ENCODE measurements around the gene KRT3.

KRT3 gene

GRCh38 chr12:52795694-52796428 lies at the start of gene KRT3:
KRT3 (minus strand) TSS chr12:52796117; CDS start chr12:52796042, 75 bp downstream.
- no peak for DNase-seq

- no peak for DNase-seq
These were observed 48.5 kb upstream of the KRT3 start for GRCh38 chr12:52844386-52844785.

GRCh38 chr12:52839436-52840105 lies 43.7 kb upstream of the KRT3 start:
- no peak for DNase-seq

- no peak for DNase-seq
These were observed 42.9 kb upstream of the KRT3 start for GRCh38 chr12:52838609-52839435.

GRCh38 chr12:52837781-52838608 lies 42.1 kb upstream of the KRT3 start:
- no peak for DNase-seq

GRCh38 chr12:52837413-52837741 lies 41.5 kb upstream of the KRT3 start:
- no peak for DNase-seq

GRCh38 chr12:52836491-52837412 lies 40.8 kb upstream of the KRT3 start:
- DNase-seq, result no peak

- DNase-seq, result peak; percentile 78
These were observed 40.1 kb upstream of the KRT3 start for GRCh38 chr12:52836042-52836466.

GRCh38 chr12:52835271-52836041 lies 39.5 kb upstream of the KRT3 start:
- peak; percentile 51 for DNase-seq

GRCh38 chr12:52834727-52835001 lies 38.7 kb upstream of the KRT3 start:
- DNase-seq, result peak; percentile 38

- peak; percentile 55 for DNase-seq
These were observed 38.2 kb upstream of the KRT3 start, which contains the start of gene KRT79 for GRCh38 chr12:52833922-52834726. KRT79 (minus strand) TSS chr12:52834311; CDS start chr12:52834260, 51 bp downstream.

GRCh38 chr12:52832985-52833905 lies 37.3 kb upstream of the KRT3 start:
- DNase-seq, result peak; percentile 47

GRCh38 chr12:52832451-52832850 lies 36.5 kb upstream of the KRT3 start:
- DNase-seq, result peak; percentile 30

GRCh38 chr12:52831251-52831650 lies 35.3 kb upstream of the KRT3 start:
- DNase-seq, result peak; percentile 34

- DNase-seq, result no peak
These were observed 34.3 kb upstream of the KRT3 start for GRCh38 chr12:52829986-52830770.

GRCh38 chr12:52828591-52829021 lies 32.7 kb upstream of the KRT3 start:
- no peak for DNase-seq

- DNase-seq, result no peak
These were observed 32.2 kb upstream of the KRT3 start for GRCh38 chr12:52828156-52828555.

GRCh38 chr12:52827499-52828090 lies 31.7 kb upstream of the KRT3 start:
- no peak for DNase-seq

Data from activated effector memory CD4-positive, alpha-beta T cell treated with anti-CD3 and anti-CD28 coated beads, Interleukin-2, amount 50 U/mL, for 16 hours (primary cell).